ENCODE results near the gene ELMOD3.
"Not testable (repeated sequence)": the region's sequence is repeated elsewhere in the genome, so short reads cannot be mapped to it uniquely, and the experiment has no call there.

The ELMOD3 gene

DNA sequence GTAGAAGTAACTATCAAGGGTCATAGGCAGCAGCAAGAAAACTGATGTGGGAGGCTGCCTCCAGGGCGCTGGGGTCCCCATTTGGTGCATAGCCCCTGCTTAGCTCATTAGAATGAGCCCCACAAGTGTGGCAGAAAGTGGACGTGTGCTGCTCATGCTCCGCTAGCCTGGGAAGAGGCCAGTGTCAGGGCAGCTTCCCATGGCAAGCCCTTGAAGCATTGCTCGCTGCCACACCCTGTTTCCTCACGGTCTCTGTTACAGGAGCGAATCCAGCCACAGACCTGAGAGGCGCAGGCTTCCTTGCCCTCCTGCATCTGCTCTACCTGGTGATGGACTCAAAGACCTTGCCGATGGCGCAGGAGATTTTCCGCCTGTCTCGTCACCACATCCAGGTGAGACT is 22.5 kb downstream of the ELMOD3 start:
- no peak for DNase-seq

DNA sequence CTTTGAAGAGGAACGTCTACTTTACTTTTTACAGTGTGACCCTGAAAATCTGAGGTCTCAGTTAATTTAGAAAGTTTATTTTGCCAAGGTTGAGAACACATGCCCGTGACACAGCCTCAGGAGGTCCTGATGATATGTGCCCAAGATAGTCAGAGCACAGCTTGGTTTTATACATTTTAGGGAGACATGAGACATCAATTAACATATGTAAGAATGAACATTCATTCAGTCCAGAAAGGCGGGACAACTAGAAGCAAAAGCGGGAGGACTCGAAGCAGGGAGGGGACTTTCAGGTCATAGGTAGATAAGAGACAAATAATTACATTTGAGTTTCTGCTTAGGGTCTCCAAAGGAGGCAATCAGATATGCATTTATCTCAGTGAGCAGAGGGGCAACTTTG is 23.7 kb downstream of the ELMOD3 start:
- no peak for DNase-seq

DNA sequence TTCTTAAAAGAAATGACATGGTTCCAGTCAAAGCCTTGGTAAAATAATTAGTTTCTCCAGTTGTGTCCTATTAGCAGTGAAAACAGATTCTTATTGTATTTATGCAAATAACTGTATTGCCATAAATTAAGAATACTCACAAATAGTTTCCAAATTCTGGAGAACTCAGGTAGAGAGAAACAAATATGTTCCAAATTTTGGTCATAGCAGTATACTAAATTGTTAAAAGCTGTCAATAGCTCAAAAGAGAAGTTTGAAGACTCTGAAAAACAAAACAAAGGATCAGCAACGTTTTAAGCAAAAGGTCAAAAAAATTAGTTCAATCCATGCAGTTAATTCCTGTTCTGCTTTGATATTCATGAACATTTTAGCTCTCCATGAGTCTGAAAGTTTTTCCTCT is 25.5 kb downstream of the ELMOD3 start:
- DNase-seq: no peak

- not testable (repeated sequence) for DNase-seq
Measured at GRCh38 chr2:85383151-85383550, 28.6 kb downstream of the ELMOD3 start.

GRCh38 chr2:85383850-85384249 is 29.3 kb downstream of the ELMOD3 start:
- DNase-seq: no peak

GRCh38 chr2:85385746-85386145 is 31.2 kb downstream of the ELMOD3 start:
- DNase-seq: no peak

- DNase-seq: no peak
Measured at GRCh38 chr2:85387754-85388153, 33.2 kb downstream of the ELMOD3 start.

GRCh38 chr2:85388878-85389538 is 34.4 kb downstream of the ELMOD3 start:
- DNase-seq: no peak

GRCh38 chr2:85390941-85391669 is 36.5 kb downstream of the ELMOD3 start:
- DNase-seq: peak; percentile 6

DNA sequence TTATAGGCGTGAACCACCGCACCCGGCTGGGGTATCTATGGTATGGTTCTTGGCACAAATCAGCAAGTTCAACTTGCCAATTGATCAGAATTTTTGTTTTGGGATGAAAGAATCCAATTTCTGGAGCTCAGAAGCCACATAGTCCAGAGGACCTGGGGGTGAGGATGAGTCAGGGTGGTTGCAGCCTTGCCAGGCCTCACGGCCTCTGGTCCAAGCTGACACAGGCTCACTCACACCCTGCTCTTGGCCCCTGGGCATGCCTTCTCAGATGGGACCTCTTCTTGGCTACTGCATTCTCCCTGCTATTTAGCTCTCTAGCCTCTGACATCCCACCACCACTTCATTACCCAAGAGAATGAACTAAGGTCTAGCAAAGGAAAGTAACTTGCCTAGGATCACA is 39.3 kb downstream of the ELMOD3 start:
- no peak for DNase-seq

- DNase-seq: peak; percentile 57
Measured at GRCh38 chr2:85394261-85394681, 39.7 kb downstream of the ELMOD3 start.

- DNase-seq: peak; percentile 28
Measured at GRCh38 chr2:85394976-85395375, 40.4 kb downstream of the ELMOD3 start.

GRCh38 chr2:85395912-85396475 is 41.4 kb downstream of the ELMOD3 start:
- no peak for DNase-seq

DNA sequence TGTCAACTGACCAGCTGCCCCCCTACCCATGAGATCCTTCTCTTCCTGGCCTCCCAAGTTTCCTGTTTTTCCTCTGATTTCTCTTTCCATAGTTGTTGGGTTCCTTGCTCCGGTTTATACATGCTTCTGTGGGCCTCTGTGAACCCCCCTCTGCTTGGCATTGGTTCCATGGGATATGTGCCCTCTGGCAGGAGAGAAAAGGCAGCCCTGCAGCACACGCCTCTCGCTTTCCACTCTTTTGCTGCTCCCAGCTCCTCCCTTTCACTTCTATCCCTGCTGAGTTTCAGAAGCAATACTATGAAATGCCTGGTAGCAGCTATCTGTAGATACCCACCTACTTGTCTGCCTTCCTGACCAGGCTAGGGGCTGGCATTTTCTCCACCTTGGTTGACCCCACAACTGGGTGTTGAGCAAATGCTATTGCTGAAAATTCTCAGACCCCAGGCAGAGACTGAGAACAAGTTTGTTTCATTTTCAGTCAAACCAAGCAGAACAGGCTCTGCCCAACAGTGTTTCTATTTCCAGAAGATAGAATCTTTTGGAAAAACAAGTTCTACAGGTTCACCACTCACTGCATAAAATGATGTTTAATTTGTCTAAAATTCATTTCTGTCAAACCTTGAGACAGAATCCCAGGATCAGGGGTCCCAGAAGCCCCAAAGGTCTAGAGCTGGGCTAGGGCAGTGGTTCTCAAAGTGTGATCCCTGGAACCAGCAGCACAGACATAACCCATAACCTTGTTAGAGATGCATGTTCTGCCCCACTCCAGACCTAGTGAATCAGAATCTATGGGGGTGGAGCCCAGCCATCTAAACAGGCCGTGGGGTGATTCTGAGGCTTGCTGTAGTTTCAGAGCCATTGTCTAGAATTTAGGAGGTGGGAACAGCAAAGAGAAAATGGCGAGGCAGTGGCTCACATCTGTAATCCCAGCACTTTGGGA is 42.2 kb downstream of the ELMOD3 start:
- no peak for DNase-seq

DNA sequence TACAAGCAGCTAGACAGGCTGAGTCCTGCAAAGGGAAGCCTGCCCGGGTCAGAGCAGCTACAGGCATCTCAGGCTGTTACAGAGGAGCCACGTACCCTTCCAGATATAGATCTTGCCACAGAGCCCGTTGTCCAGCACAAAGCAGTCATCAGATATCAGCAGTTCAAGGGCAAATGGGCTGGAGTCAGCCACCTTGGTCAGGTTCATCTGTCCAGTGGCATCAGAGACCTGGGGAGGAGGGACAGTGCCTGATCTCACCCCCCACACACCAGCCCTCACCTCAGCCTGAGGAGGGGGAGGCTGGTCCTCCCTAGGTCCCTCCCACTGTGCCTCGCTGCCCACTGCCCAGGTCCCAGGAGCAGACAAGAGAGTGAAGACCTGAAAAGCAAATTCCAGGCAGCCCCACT is 43.4 kb downstream of the ELMOD3 start:
- DNase-seq: no peak

GRCh38 chr2:85398426-85399182 is 44.0 kb downstream of the ELMOD3 start:
- no peak for DNase-seq

- no peak for DNase-seq
Measured at GRCh38 chr2:85399183-85399455, 44.5 kb downstream of the ELMOD3 start.

DNA sequence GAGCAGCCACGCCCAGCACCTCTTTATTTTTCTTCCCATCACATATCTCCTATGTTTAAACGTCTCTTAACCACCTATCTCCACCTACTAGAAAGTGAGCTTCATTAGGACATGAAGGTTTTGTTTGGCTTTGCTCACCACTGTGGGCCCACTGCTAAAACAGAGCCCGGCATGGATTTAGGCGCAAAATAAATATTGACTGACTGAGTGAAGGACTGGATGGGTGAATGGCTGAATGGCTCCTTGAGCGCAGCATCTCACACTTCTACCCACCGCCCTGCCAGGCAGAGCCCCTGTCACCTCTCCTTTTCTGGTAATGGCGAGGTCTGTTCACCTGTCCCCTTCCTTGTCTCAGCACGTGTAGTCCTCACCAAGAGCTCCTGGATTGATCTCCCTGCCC is 45.5 kb downstream of the ELMOD3 start:
- peak; percentile 3 for DNase-seq

- no peak for DNase-seq
Measured at GRCh38 chr2:85400541-85401463, 46.2 kb downstream of the ELMOD3 start.

DNA sequence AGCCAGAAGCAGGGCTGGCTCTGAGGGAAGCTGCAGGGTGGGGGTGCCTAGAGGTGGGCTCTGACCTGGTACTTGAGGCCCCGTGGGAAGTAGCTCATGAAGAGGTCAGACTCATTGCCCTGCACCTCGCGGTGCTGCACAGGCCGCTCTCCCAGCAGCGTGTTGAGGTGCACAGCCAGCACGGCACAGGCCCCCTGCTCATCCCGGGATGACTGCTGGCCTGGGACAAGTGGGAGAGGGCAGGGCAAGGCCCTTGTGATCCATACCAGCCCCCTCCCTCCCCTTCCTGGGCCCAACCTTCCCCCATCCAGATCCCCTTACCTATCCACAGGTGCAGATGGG is 46.9 kb downstream of the ELMOD3 start:
- DNase-seq: no peak

DNA sequence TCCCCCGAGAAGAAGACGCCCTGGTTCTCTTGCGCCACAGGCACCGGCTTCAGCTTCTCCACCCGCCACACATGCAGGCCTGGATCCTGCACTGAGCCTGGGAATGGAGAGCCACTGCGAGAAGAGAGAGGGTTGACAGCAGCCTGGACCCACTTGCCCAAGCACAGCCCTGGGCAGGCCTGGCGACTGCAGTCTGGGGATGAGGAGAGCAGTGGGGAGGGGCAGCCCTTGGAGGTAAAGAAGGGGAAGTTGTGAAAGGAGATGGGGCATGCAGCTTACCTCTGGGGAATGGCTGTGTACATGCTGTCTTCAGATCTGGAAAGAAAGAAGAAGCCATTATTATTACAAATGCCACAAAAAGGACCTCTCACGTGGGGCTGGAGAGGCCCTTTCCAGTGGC is 47.3 kb downstream of the ELMOD3 start:
- no peak for DNase-seq

Measured in NCI-H1092 treated with DMSO at 0.1 percent for 48 hours (cell line).